ENCODE data around the gene TGFBR3.

The TGFBR3 gene

DNA sequence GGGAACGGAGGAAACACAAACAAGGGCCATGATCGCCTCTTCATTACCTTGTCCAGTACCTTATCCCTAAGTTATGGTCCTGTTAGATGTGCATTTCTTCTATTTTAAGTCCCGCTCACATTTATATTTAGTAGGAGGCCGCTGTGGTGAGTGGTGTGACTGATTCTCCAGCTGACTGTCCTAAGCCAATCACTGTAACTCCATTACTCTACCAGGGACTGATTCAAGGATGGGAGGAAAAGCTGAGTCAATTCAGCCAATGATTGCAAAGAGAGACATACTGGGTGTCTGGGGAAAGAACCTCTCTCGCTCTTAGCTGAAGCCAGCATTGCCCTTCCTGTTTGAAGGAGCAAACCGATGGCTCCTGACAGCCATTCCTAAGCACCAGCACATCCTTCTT lies 59.7 kb downstream of the TGFBR3 start:
- DNase-seq (ENCODE audit: low read depth): no peak

- DNase-seq (ENCODE audit: low read depth): no peak
These were observed 64.7 kb downstream of the TGFBR3 start for GRCh38 chr1:91821126-91821868.

DNA sequence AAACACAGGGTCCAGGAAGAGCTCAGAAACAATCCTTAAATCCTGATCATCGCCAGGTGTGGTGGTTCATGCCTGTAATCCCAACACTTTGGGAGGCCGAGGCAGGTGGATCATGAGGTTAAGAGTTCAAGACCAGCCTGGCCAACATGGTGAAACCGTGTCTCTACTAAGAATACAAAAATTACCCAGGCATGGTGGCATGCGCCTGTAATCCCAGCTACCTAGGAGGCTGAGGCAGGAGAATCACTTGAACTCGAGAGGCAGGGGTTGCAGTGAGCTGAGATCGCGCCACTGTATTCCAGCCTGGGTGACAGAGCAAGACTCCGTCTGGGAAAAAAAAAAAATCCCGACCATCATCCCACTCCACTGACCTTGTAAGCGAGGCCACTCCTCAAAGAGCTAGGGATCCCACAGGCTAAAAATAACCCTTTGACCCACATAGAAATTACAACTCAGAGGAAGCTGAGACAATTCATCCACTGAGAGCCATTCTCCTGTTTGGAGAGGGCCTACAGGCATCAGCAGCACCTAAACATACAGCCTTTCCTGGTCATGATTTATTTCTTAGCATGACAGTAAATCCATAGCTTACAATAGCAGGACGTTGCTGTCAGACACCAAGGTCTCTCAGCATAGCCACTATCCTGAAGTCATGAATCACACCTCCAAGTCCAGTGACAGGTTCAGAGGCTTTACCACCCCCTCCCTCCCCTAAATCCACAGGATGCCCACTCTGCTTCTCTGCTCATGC lies 66.7 kb downstream of the TGFBR3 start:
- DNase-seq (ENCODE audit: low read depth): no peak

GRCh38 chr1:91818713-91818975 lies 67.3 kb downstream of the TGFBR3 start:
- DNase-seq (ENCODE audit: low read depth): no peak

- DNase-seq (ENCODE audit: low read depth): no peak
These were observed 68.6 kb downstream of the TGFBR3 start for GRCh38 chr1:91817211-91817905.

- no peak for DNase-seq (ENCODE audit: low read depth)
These were observed 69.9 kb downstream of the TGFBR3 start for GRCh38 chr1:91816031-91816430.

GRCh38 chr1:91814448-91814847 lies 71.5 kb downstream of the TGFBR3 start:
- DNase-seq (ENCODE audit: low read depth): no peak

- no peak for DNase-seq (ENCODE audit: low read depth)
These were observed 72.1 kb downstream of the TGFBR3 start for GRCh38 chr1:91813813-91814212.

- no peak for DNase-seq (ENCODE audit: low read depth)
These were observed 74.5 kb downstream of the TGFBR3 start for GRCh38 chr1:91811363-91812025.

GRCh38 chr1:91809317-91809716 lies 76.6 kb downstream of the TGFBR3 start:
- no peak for DNase-seq (ENCODE audit: low read depth)

GRCh38 chr1:91807921-91808620 lies 77.9 kb downstream of the TGFBR3 start:
- DNase-seq (ENCODE audit: low read depth): no peak

- no peak for DNase-seq (ENCODE audit: low read depth)
These were observed 78.9 kb downstream of the TGFBR3 start for GRCh38 chr1:91806769-91807700.

DNA sequence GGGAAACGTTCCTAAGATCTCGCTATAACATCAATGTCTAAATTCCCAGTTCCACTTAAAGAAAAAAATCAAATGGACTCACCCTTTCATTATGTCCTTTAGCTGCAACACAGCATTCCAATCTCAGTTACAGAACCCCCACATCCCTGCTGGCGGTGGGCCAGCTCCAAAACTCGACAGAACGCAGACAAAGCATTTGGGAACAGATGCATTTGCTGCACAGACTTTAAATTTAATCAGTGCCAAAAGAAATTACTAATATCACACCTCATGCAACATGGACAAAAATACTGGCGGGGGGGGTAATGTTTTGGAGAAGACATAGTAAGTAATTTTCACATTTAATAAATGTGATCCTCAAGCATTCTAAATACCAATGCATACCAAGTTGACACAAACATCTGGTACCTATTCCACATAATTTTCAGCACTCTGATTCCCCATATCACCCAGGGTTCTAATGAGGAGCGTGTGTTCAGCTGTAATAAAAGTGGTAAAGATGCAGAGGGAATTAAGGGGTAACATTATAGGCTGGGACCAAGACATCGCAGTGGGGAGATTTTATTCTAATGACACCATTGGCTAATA lies 79.7 kb downstream of the TGFBR3 start:
- no peak for DNase-seq (ENCODE audit: low read depth)

DNA sequence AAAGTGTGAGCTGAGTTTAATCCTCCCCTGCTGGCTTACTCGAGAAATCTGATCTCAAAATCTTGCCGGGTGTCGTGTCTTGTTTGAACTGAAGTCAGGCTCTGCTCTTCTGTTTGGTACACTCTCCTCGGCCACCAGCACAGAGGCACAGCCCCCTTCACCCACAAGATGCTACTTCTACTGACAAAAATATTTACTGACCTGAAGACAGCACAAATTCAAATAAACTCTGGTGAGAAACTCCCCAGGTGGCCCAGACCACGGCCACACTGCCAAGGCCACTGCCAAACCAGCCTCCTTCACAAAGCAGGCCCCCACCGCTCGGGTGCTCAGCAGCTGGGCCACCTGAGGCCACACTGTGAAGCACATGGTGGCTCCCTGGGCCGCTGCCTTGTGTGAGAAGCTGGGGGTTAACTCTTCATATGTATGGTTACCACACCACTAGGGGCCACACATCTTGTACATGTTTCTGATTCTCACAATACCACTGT lies 80.6 kb downstream of the TGFBR3 start:
- no peak for DNase-seq (ENCODE audit: low read depth)

- no peak for DNase-seq (ENCODE audit: low read depth)
These were observed 81.4 kb downstream of the TGFBR3 start for GRCh38 chr1:91804546-91805023.

GRCh38 chr1:91803847-91804545 lies 82.0 kb downstream of the TGFBR3 start:
- DNase-seq (ENCODE audit: low read depth): no peak

GRCh38 chr1:91803123-91803522 lies 82.8 kb downstream of the TGFBR3 start:
- no peak for DNase-seq (ENCODE audit: low read depth)

DNA sequence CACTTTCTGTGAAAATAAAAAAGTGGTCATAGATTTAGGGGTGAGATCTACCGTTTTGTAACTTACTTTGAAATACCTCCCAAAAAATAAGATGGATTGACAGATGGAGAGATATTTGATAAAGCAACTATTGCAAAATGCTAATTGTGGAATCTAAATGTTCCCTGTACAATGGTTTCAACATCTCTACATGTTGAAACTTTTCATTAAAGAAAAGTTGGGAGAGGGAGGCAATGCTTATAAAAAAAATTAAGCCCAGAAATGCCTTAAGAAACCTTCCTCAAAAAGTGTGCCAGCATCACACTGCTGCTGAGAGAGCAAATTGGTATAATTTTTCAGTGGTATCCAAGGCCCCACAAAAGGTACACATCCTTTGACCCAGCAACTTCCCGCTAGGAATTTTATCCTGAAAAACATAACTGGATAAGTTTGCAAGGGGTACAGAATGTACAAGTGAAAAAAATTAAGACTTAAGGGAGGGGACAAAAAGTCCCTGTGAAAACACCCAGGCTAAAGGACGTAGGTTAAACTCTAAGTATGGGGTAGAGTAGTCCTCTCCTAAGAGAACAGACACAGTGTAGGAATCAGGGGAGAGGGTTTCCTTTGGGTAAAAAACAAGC lies 84.3 kb downstream of the TGFBR3 start:
- DNase-seq (ENCODE audit: low read depth): no peak

DNA sequence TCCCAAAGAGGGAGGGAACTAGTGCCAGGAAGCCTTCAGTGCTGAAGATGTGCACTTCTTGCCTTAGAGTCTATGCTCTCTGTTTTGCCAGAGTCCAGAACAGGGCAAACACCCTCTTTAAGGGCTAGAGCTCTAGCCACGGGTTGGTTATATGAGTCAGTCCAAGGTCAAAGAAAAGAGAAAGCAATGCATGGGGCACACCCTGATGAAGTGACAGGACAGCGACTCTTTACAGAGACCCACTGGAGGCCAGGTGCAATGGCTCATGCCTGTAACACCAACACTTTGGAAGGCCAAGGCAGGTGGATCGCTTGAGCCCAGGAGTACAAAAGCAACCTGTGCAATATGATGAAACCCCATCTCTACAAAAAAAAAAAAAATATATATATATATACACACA lies 86.1 kb downstream of the TGFBR3 start:
- DNase-seq (ENCODE audit: low read depth): no peak

All from non-pigmented ciliary epithelial cell (primary cell).